HepG2 (cell line): ENCODE data around the gene TMEM253. TPM values are rescaled to one million over a fixed set of nuclear protein-coding genes. Genes with fewer than 3 reads are reported as not detected.

ENCODE experiments used
- EP300 ChIP-seq, 3 experiments: sonication (generic) in 1 of 3; formaldehyde crosslinking in 1 of 3; IDR thresholded peaks; 2 replicates each; pipeline versions ENCODE4 v1.5.1 to v1.6.1; 2011 to 2020; ENCODE audit warnings: low read depth in 2 of 3, low read length in 2 of 3, borderline replicate concordance in 1 of 3, improper control_type of control experiment in 1 of 3, mild to moderate bottlenecking in 1 of 3, missing genetic modification reagents in 1 of 3, moderate library complexity in 1 of 3
- FOSL2 ChIP-seq: sonication (generic); formaldehyde crosslinking; IDR thresholded peaks from 2 replicates; pipeline ENCODE4 v1.4.0; 2020; ENCODE audit warnings: missing genetic modification reagents
- GABPB1 ChIP-seq: IDR thresholded peaks from 2 replicates; pipeline ENCODE4 v1.6.1; 2016; ENCODE audit warnings: mild to moderate bottlenecking, missing genetic modification reagents, moderate library complexity, missing compliant biosample characterization
- KLF15 ChIP-seq: sonication (generic); formaldehyde crosslinking; IDR thresholded peaks from 2 replicates; pipeline ENCODE4 v1.8.1; 2023; ENCODE audit warnings: borderline replicate concordance, mild to moderate bottlenecking, inconsistent platforms, missing genetic modification reagents, mixed read lengths
- PHF21A ChIP-seq: sonication (generic); formaldehyde crosslinking; IDR thresholded peaks from 2 replicates; pipeline ENCODE4 v1.5.0; 2020; ENCODE audit warnings: mild to moderate bottlenecking, missing genetic modification reagents
- PHF5A ChIP-seq: IDR thresholded peaks from one replicate; pipeline ENCODE4 v1.6.1; 2018; ENCODE audit warnings: low read depth, missing genetic modification reagents; ENCODE audit not compliant: unreplicated experiment
- RARA ChIP-seq: IDR thresholded peaks from 2 replicates; pipeline ENCODE4 v1.6.1; 2016; ENCODE audit warnings: missing genetic modification reagents, missing compliant biosample characterization
- SMAD9 ChIP-seq: sonication (generic); formaldehyde crosslinking; IDR thresholded peaks from 2 replicates; pipeline ENCODE4 v1.5.1; 2020; ENCODE audit warnings: mild to moderate bottlenecking, missing genetic modification reagents
- ZSCAN30 ChIP-seq: sonication (generic); formaldehyde crosslinking; IDR thresholded peaks from 2 replicates; pipeline ENCODE4 v1.5.0; 2020; ENCODE audit warnings: mild to moderate bottlenecking, missing genetic modification reagents
- polyA plus RNA-seq, 8 experiments: library from polyadenylated mRNA; depleted of rRNA in 3 of 8; stranded (reverse) in 7 of 8; unstranded in 1 of 8; fragments of >200 nt; fragmentation: Illumina TruSeq in 4 of 8; extraction: Trizol in 4 of 8; gene quantifications; 2 replicates each; pipeline versions ENCODE4 v1.2.1 to v1.2.3, GENCODE V29; 2011 to 2016; ENCODE audit warnings: low read depth in 4 of 8, missing spikeins in 1 of 8, mixed read lengths in 1 of 8; ENCODE audit not compliant: insufficient read depth in 1 of 8
- total RNA-seq, 5 experiments: library from RNA; depleted of rRNA; stranded (reverse); fragments of >200 nt; fragmentation: Illumina TruSeq; extraction: Trizol; gene quantifications; 2 replicates each; pipeline ENCODE4 v1.2.3, GENCODE V29; 2016; ENCODE audit warnings: low read depth in 1 of 5
- TF ChIP-seq, protein P1 (sequence below): sonication (generic); formaldehyde crosslinking; IDR thresholded peaks from 2 replicates; pipeline ENCODE4 v1.8.0; 2022; ENCODE audit warnings: mild to moderate bottlenecking, missing genetic modification reagents, borderline replicate concordance
- TF ChIP-seq, protein P2 (sequence below): sonication (generic); formaldehyde crosslinking; IDR thresholded peaks from 2 replicates; pipeline ENCODE4 v1.4.0; 2020; ENCODE audit warnings: missing genetic modification reagents
- TF ChIP-seq, protein P3 (sequence below): IDR thresholded peaks from 2 replicates; pipeline ENCODE4 v1.6.1; 2016; ENCODE audit warnings: low read depth, missing genetic modification reagents, missing compliant biosample characterization
- TF ChIP-seq, protein P4 (sequence below): IDR thresholded peaks from 2 replicates; pipeline ENCODE4 v1.6.1; 2016; ENCODE audit warnings: missing biosample characterization, missing genetic modification reagents, low read depth
- TF ChIP-seq, protein P5 (sequence below): sonication (generic); formaldehyde crosslinking; IDR thresholded peaks from 2 replicates; pipeline ENCODE4 v1.9.0; 2022; ENCODE audit warnings: low read depth, missing genetic modification reagents

The TMEM253 gene
- total and polyA plus RNA-seq, 2 of the 13 experiments (the other 11 are each of a cell fraction or from before 2014, with no cell fraction given): 0.29 to 0.45 TPM

DNA sequence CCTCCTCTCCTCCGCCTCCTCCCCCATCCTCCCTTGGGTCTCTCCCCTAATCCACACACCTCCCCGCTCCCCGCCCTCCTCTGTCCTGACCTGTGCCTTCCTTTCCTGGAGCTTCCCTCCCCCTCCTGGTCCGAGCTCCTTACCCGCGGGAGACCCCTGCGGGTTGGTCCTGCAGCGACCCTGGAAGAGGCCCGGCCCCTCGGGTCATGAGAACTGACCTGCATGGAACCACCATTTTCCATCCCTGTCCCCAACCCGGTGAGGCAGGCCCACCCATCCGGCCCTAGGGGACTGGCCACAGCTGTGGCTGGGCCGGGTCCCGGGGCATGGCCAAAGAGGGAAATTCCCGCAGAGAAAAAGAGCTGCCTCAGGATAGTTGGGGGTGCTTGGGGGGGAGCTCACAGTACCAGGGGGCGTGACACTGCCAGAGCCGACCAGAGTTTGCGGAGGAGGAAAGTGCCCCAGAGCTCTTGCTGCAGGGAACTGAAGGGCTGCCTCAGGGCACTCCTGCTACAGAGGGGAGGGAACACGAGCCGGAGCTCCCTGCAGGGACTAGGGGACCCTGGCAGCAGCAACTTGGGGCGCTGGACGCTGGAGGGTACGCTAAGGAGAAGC lies 30.1 kb upstream of the TMEM253 start (continued):
- TF ChIP-seq FOSL2 (CRISPR knock-in tag): no peak
- peak; percentile 29; the same call in 1 of the 2 replicates for TF ChIP-seq SMAD9
- TF ChIP-seq, protein P1, sequence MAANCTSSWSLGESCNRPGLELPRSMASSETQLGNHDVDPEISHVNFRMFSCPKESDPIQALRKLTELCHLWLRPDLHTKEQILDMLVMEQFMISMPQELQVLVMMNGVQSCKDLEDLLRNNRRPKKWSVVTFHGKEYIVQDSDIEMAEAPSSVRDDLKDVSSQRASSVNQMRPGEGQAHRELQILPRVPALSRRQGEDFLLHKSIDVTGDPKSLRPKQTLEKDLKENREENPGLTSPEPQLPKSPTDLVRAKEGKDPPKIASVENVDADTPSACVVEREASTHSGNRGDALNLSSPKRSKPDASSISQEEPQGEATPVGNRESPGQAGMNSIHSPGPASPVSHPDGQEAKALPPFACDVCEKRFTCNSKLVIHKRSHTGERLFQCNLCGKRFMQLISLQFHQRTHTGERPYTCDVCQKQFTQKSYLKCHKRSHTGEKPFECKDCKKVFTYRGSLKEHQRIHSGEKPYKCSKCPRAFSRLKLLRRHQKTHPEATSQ (CRISPR knock-in tag): no peak
- TF ChIP-seq RARA (CRISPR knock-in tag): no peak
- TF ChIP-seq EP300 (IDR thresholded peaks at IDR 0.05; ENCODE audit: low read depth in 2 of 2, low read length in 2 of 2): no peak
- TF ChIP-seq EP300 (CRISPR knock-in tag; IDR thresholded peaks at IDR 0.05; ENCODE audit: borderline replicate concordance): no peak
- TF ChIP-seq, protein P2, sequence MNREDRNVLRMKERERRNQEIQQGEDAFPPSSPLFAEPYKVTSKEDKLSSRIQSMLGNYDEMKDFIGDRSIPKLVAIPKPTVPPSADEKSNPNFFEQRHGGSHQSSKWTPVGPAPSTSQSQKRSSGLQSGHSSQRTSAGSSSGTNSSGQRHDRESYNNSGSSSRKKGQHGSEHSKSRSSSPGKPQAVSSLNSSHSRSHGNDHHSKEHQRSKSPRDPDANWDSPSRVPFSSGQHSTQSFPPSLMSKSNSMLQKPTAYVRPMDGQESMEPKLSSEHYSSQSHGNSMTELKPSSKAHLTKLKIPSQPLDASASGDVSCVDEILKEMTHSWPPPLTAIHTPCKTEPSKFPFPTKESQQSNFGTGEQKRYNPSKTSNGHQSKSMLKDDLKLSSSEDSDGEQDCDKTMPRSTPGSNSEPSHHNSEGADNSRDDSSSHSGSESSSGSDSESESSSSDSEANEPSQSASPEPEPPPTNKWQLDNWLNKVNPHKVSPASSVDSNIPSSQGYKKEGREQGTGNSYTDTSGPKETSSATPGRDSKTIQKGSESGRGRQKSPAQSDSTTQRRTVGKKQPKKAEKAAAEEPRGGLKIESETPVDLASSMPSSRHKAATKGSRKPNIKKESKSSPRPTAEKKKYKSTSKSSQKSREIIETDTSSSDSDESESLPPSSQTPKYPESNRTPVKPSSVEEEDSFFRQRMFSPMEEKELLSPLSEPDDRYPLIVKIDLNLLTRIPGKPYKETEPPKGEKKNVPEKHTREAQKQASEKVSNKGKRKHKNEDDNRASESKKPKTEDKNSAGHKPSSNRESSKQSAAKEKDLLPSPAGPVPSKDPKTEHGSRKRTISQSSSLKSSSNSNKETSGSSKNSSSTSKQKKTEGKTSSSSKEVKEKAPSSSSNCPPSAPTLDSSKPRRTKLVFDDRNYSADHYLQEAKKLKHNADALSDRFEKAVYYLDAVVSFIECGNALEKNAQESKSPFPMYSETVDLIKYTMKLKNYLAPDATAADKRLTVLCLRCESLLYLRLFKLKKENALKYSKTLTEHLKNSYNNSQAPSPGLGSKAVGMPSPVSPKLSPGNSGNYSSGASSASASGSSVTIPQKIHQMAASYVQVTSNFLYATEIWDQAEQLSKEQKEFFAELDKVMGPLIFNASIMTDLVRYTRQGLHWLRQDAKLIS: 0 out of 2 replicates have a peak, but pooled peaks have one; percentile 12
- TF ChIP-seq KLF15 (CRISPR knock-in tag): no peak
- TF ChIP-seq, protein P3, sequence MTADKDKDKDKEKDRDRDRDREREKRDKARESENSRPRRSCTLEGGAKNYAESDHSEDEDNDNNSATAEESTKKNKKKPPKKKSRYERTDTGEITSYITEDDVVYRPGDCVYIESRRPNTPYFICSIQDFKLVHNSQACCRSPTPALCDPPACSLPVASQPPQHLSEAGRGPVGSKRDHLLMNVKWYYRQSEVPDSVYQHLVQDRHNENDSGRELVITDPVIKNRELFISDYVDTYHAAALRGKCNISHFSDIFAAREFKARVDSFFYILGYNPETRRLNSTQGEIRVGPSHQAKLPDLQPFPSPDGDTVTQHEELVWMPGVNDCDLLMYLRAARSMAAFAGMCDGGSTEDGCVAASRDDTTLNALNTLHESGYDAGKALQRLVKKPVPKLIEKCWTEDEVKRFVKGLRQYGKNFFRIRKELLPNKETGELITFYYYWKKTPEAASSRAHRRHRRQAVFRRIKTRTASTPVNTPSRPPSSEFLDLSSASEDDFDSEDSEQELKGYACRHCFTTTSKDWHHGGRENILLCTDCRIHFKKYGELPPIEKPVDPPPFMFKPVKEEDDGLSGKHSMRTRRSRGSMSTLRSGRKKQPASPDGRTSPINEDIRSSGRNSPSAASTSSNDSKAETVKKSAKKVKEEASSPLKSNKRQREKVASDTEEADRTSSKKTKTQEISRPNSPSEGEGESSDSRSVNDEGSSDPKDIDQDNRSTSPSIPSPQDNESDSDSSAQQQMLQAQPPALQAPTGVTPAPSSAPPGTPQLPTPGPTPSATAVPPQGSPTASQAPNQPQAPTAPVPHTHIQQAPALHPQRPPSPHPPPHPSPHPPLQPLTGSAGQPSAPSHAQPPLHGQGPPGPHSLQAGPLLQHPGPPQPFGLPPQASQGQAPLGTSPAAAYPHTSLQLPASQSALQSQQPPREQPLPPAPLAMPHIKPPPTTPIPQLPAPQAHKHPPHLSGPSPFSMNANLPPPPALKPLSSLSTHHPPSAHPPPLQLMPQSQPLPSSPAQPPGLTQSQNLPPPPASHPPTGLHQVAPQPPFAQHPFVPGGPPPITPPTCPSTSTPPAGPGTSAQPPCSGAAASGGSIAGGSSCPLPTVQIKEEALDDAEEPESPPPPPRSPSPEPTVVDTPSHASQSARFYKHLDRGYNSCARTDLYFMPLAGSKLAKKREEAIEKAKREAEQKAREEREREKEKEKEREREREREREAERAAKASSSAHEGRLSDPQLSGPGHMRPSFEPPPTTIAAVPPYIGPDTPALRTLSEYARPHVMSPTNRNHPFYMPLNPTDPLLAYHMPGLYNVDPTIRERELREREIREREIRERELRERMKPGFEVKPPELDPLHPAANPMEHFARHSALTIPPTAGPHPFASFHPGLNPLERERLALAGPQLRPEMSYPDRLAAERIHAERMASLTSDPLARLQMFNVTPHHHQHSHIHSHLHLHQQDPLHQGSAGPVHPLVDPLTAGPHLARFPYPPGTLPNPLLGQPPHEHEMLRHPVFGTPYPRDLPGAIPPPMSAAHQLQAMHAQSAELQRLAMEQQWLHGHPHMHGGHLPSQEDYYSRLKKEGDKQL (CRISPR knock-in tag): no peak
- TF ChIP-seq, protein P4, sequence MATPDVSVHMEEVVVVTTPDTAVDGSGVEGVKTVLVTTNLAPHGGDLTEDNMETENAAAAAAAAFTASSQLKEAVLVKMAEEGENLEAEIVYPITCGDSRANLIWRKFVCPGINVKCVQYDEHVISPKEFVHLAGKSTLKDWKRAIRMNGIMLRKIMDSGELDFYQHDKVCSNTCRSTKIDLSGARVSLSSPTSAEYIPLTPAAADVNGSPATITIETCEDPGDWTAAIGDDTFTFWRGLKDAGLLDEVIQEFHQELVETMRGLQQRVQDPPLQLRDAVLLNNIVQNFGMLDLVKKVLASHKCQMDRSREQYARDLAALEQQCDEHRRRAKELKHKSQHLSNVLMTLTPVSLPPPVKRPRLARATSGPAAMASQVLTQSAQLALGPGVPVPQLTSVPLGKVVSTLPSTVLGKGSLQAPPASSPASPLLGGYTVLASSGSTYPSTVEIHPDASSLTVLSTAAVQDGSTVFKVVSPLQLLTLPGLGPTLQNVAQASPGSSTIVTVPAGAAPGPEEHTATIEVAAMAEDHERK: no peak
- TF ChIP-seq PHF5A (CRISPR knock-in tag): peak; percentile 44
- TF ChIP-seq GABPB1 (CRISPR knock-in tag): no peak
- TF ChIP-seq, protein P5, sequence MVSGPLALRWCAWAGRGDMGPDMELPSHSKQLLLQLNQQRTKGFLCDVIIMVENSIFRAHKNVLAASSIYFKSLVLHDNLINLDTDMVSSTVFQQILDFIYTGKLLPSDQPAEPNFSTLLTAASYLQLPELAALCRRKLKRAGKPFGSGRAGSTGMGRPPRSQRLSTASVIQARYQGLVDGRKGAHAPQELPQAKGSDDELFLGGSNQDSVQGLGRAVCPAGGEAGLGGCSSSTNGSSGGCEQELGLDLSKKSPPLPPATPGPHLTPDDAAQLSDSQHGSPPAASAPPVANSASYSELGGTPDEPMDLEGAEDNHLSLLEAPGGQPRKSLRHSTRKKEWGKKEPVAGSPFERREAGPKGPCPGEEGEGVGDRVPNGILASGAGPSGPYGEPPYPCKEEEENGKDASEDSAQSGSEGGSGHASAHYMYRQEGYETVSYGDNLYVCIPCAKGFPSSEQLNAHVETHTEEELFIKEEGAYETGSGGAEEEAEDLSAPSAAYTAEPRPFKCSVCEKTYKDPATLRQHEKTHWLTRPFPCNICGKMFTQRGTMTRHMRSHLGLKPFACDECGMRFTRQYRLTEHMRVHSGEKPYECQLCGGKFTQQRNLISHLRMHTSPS (CRISPR knock-in tag): no peak
- TF ChIP-seq ZSCAN30: no peak
- peak; percentile 38; the same call in 1 of the 2 replicates for TF ChIP-seq PHF21A
